Karpas-422 (cell line): Measurements from ENCODE around the gene CFAP92. TPM values are rescaled to one million over a fixed set of nuclear protein-coding genes. Genes with fewer than 3 reads are reported as not detected.
A peak's percentile ranks its signal among the peaks of the same experiment; 100 is the strongest.

Source experiments
- DNase-seq: peaks from one replicate; pipeline ENCODE4 v3.0.0-alpha.2; 2015
- H2AFZ ChIP-seq: fragments of 200-600 bp; sonication (generic); 2 replicates; pipeline ENCODE4 v1.6.1; 2014; ENCODE audit warnings: antibody characterized with exemption, low read length, mixed read lengths
- H3K27ac ChIP-seq: fragments of 200-600 bp; sonication (generic); 2 replicates; pipeline ENCODE4 v1.5.1; 2014; ENCODE audit warnings: mild to moderate bottlenecking, low read length, moderate library complexity
- H3K27me3 ChIP-seq: fragments of 200-600 bp; sonication (generic); 2 replicates; pipeline ENCODE4 v1.6.1; 2014; ENCODE audit warnings: low read length, mixed read lengths
- H3K36me3 ChIP-seq: fragments of 200-600 bp; sonication (generic); 2 replicates; pipeline ENCODE4 v1.6.1; 2014; ENCODE audit warnings: low read length, mixed read lengths; ENCODE audit not compliant: insufficient read depth
- H3K4me1 ChIP-seq: fragments of 200-600 bp; sonication (generic); 2 replicates; pipeline ENCODE4 v1.6.1; 2014; ENCODE audit warnings: mild to moderate bottlenecking, low read length, mixed read lengths
- H3K4me2 ChIP-seq: fragments of 200-600 bp; sonication (generic); 2 replicates; pipeline ENCODE4 v1.6.1; 2014; ENCODE audit warnings: low read length, low read depth, mild to moderate bottlenecking; ENCODE audit not compliant: poor library complexity, severe bottlenecking
- H3K4me3 ChIP-seq: fragments of 200-600 bp; sonication (generic); 2 replicates; pipeline ENCODE4 v1.5.1; 2014; ENCODE audit warnings: mild to moderate bottlenecking, antibody characterized with exemption, low read length, mixed read lengths
- H3K79me2 ChIP-seq: fragments of 200-600 bp; sonication (generic); 2 replicates; pipeline ENCODE4 v1.6.1; 2014; ENCODE audit warnings: mild to moderate bottlenecking, low read length, mixed read lengths
- H3K9ac ChIP-seq: fragments of 200-600 bp; sonication (generic); 2 replicates; pipeline ENCODE4 v1.6.0; 2014; ENCODE audit warnings: low read length
- H3K9me2 ChIP-seq: fragments of 200-600 bp; sonication (generic), shearing (Covaris generic); replicated peaks from 2 replicates; pipeline ENCODE4 v1.6.0; 2014; ENCODE audit warnings: mild to moderate bottlenecking, low read length, moderate library complexity; ENCODE audit not compliant: insufficient read depth
- H3K9me3 ChIP-seq: fragments of 300-700, 200-600 bp; sonication (generic); 2 replicates; pipeline ENCODE4 v1.6.1; 2014; ENCODE audit warnings: low read length, mixed read lengths
- H4K20me1 ChIP-seq: fragments of 200-600 bp; sonication (generic); 2 replicates; pipeline ENCODE4 v1.6.1; 2014; ENCODE audit warnings: mild to moderate bottlenecking, antibody characterized with exemption, low read length, low read depth; ENCODE audit not compliant: insufficient read depth
- total RNA-seq: library from RNA; depleted of rRNA; stranded (reverse); fragments of >200 nt; shearing (Covaris generic); gene quantifications from 2 replicates; pipeline ENCODE4 v1.2.3, GENCODE V29; 2014; ENCODE audit warnings: low replicate concordance

The CFAP92 gene
- total RNA-seq, 1 experiment from 2014 or later, result not detected

- Histone ChIP-seq H3K9ac (no peak overlapping the region; the same call in 1 of the 2 replicates), H3K4me1 (peaks cover 8% of the 10 kb centered on the region), H3K4me2 (peak overlapping the region; percentile 53), H2AFZ (no peak overlapping the region), H3K36me3 (no peaks in the 10 kb centered on the region), H3K79me2 (no peaks in the 10 kb centered on the region), H3K9me2 (no peaks in the 10 kb centered on the region), H3K27me3 (no peaks in the 10 kb centered on the region; the same call in 1 of the 2 replicates), H4K20me1 (no peaks in the 10 kb centered on the region), H3K9me3 (no peaks in the 10 kb centered on the region), H3K27ac (no peak overlapping the region), H3K4me3 (no peak overlapping the region)
- DNase-seq, result no peak
Measured at GRCh38 chr3:128994173-128994512, 267 bp upstream of the CFAP92 start.

GRCh38 chr3:128992926-128993460 lies 883 bp downstream of the CFAP92 start:
- H3K4me3 ChIP-seq, result no peak overlapping the region
- H3K36me3 ChIP-seq, result no peaks in the 10 kb centered on the region
- no peak overlapping the region for H3K27ac ChIP-seq
- no peaks in the 10 kb centered on the region for H3K9me2 ChIP-seq
- H3K27me3 ChIP-seq, result no peaks in the 10 kb centered on the region; the same call in 1 of the 2 replicates
- no peak overlapping the region for H2AFZ ChIP-seq
- H3K9ac ChIP-seq, result no peak overlapping the region
- H3K4me1 ChIP-seq, result peaks cover 8% of the 10 kb centered on the region
- no peaks in the 10 kb centered on the region for H3K9me3 ChIP-seq
- H3K79me2 ChIP-seq, result no peaks in the 10 kb centered on the region
- H4K20me1 ChIP-seq, result no peaks in the 10 kb centered on the region
- no peak for DNase-seq
- no peak overlapping the region for H3K4me2 ChIP-seq

DNA sequence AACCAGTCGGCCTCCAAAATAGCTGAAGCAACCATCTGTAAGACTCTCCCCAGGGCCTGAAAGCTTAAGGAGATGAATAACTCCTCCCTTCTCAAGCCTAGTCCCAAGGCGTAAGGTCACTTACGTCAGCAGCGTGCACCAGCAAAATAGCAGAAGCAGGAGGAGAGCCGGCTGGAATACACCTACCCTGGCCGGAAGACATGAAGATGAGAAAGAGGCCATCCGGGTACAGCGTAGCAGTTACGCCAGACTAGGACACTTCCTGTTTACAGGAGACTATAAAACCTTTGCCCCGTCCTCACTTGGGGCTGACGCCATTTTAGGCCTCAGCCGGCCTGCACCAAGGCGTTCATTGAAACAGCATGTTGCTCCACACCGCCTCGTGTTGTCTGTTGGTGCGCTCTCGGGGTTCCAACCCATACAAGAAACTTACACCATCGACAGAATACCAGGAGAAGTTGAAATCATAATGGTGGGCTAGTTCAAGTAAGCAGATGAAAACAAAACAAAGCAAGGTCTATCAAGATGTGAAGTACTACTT lies 2.5 kb downstream of the CFAP92 start:
- no peak overlapping the region for H2AFZ ChIP-seq
- H3K9me3 ChIP-seq, result no peaks in the 10 kb centered on the region
- H3K9me2 ChIP-seq, result no peaks in the 10 kb centered on the region
- no peaks in the 10 kb centered on the region for H3K79me2 ChIP-seq
- H3K36me3 ChIP-seq, result no peaks in the 10 kb centered on the region
- no peak overlapping the region for H3K27ac ChIP-seq
- no peaks in the 10 kb centered on the region for H4K20me1 ChIP-seq
- H3K4me3 ChIP-seq, result no peak overlapping the region
- no peaks in the 10 kb centered on the region; the same call in 1 of the 2 replicates for H3K27me3 ChIP-seq
- DNase-seq, result no peak
- H3K4me2 ChIP-seq, result no peak overlapping the region
- peaks cover 8% of the 10 kb centered on the region for H3K4me1 ChIP-seq
- no peak overlapping the region for H3K9ac ChIP-seq

- Histone ChIP-seq H3K4me1 (no peaks in the 10 kb centered on the region), H3K79me2 (no peaks in the 10 kb centered on the region), H3K4me3 (no peak overlapping the region), H3K9me3 (no peaks in the 10 kb centered on the region), H3K9ac (no peak overlapping the region), H2AFZ (no peak overlapping the region), H3K27me3 (no peaks in the 10 kb centered on the region; the same call in 1 of the 2 replicates), H3K9me2 (no peaks in the 10 kb centered on the region), H3K4me2 (no peak overlapping the region), H4K20me1 (no peaks in the 10 kb centered on the region), H3K27ac (no peak overlapping the region), H3K36me3 (no peaks in the 10 kb centered on the region)
- DNase-seq, result no peak
Measured at GRCh38 chr3:128988286-128988685, 5.6 kb downstream of the CFAP92 start.

GRCh38 chr3:128987302-128988100 lies 6.4 kb downstream of the CFAP92 start:
- Histone ChIP-seq H3K27me3 (no peaks in the 10 kb centered on the region; the same call in 1 of the 2 replicates), H3K79me2 (no peaks in the 10 kb centered on the region), H2AFZ (no peak overlapping the region), H3K9me3 (no peaks in the 10 kb centered on the region), H4K20me1 (no peaks in the 10 kb centered on the region), H3K4me3 (no peak overlapping the region), H3K36me3 (no peaks in the 10 kb centered on the region), H3K4me1 (no peaks in the 10 kb centered on the region), H3K9ac (no peak overlapping the region), H3K4me2 (no peak overlapping the region), H3K27ac (no peak overlapping the region), H3K9me2 (no peaks in the 10 kb centered on the region)
- no peak for DNase-seq

GRCh38 chr3:128984596-128984995 lies 9.3 kb downstream of the CFAP92 start:
- Histone ChIP-seq H3K27ac (no peak overlapping the region), H3K36me3 (no peaks in the 10 kb centered on the region), H3K9ac (no peak overlapping the region), H3K79me2 (no peaks in the 10 kb centered on the region), H3K4me3 (no peak overlapping the region), H3K9me3 (no peaks in the 10 kb centered on the region), H3K9me2 (no peaks in the 10 kb centered on the region), H3K4me2 (no peak overlapping the region), H4K20me1 (no peaks in the 10 kb centered on the region), H3K4me1 (no peaks in the 10 kb centered on the region), H2AFZ (no peak overlapping the region), H3K27me3 (no peaks in the 10 kb centered on the region)
- DNase-seq, result no peak

DNA sequence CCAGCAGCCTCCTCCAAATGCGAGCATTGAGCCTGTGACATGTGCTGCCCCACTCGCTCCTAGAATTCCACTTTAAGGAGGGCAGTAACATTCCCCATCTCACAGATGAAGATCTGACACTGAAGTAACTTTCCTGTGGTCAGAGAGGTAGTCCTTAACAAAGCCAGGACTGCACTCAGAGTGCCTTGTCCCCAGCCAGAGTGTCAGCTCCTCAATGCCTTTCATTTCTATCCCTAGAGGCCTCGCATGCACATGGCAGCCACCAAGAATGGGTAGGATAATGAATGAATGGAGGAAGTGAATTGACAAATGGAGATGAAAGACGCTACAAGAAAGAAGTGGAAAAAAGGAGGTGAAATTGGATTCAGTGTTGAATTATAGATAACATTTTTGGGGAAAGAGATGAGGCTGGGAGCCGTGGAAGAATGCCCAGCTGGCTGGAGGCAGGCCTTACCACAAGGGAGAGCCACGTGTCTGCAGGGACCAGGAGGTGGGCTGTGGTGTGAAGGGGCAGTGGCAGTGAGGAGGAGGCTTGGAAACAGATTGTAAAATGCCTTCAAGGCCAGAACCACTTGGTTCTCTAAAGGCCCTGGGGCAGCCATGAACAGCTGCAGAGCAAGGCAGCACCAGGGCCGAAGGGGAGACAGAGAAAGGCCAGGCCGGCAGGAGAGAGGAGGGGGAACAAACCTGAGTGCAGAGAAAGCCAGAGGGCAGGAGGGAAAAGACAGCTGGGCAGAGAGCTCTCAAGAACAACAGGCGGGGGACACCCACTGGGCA lies 10.4 kb downstream of the CFAP92 start:
- H3K79me2 ChIP-seq, result no peaks in the 10 kb centered on the region
- H3K4me3 ChIP-seq, result no peak overlapping the region
- H3K27me3 ChIP-seq, result no peaks in the 10 kb centered on the region
- no peak overlapping the region for H3K9ac ChIP-seq
- no peak overlapping the region for H3K4me2 ChIP-seq
- no peaks in the 10 kb centered on the region for H3K36me3 ChIP-seq
- H3K9me3 ChIP-seq, result no peaks in the 10 kb centered on the region
- DNase-seq, result no peak
- H3K4me1 ChIP-seq, result no peaks in the 10 kb centered on the region
- no peaks in the 10 kb centered on the region for H4K20me1 ChIP-seq
- no peak overlapping the region for H3K27ac ChIP-seq
- no peak overlapping the region for H2AFZ ChIP-seq
- no peaks in the 10 kb centered on the region for H3K9me2 ChIP-seq

DNA sequence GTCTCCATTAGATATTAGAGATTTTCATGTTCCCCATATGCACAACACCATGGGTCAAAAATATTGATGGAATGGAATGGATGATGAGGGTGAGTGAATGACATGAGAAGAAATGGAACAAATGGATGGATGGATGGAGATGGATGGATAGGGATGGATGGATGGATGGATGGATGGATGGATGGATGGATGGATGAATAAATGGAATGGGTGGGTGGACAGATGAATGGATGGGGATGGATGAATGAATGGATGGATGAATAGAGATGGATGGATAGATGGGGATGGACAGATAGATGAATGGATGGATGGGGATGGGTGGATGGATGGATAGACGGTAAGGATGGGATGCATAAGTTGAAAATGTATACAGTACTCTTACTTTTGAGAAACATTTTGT lies 18.6 kb downstream of the CFAP92 start:
- Histone ChIP-seq H3K79me2 (no peaks in the 10 kb centered on the region), H3K4me1 (no peaks in the 10 kb centered on the region), H3K36me3 (no peaks in the 10 kb centered on the region), H3K27ac (no peak overlapping the region), H3K4me2 (no peak overlapping the region), H3K9ac (no peak overlapping the region), H2AFZ (no peak overlapping the region), H3K27me3 (no peaks in the 10 kb centered on the region), H3K9me2 (no peaks in the 10 kb centered on the region), H3K9me3 (no peaks in the 10 kb centered on the region), H4K20me1 (no peaks in the 10 kb centered on the region), H3K4me3 (no peak overlapping the region)
- no peak for DNase-seq
